SU-DHL-6 (cell line): Measurements from ENCODE around the gene PARN.

Experiments used
- EZH2phosphoT487 ChIP-seq: fragments of 200-600 bp; sonication (generic), shearing (Covaris generic); conservative IDR thresholded peaks from 2 replicates; pipeline ENCODE4 v1.6.1; 2018; ENCODE audit warnings: mild to moderate bottlenecking, antibody characterized with exemption, low read length, moderate library complexity, mixed read lengths
- TF ChIP-seq, protein P1 (sequence below): fragments of 200-600 bp; sonication (generic); IDR thresholded peaks from one replicate; pipeline ENCODE4 v1.5.1; 2017; ENCODE audit warnings: antibody characterized with exemption, mild to moderate bottlenecking, low read length, moderate library complexity; ENCODE audit not compliant: insufficient read depth, poor library complexity, severe bottlenecking

DNA sequence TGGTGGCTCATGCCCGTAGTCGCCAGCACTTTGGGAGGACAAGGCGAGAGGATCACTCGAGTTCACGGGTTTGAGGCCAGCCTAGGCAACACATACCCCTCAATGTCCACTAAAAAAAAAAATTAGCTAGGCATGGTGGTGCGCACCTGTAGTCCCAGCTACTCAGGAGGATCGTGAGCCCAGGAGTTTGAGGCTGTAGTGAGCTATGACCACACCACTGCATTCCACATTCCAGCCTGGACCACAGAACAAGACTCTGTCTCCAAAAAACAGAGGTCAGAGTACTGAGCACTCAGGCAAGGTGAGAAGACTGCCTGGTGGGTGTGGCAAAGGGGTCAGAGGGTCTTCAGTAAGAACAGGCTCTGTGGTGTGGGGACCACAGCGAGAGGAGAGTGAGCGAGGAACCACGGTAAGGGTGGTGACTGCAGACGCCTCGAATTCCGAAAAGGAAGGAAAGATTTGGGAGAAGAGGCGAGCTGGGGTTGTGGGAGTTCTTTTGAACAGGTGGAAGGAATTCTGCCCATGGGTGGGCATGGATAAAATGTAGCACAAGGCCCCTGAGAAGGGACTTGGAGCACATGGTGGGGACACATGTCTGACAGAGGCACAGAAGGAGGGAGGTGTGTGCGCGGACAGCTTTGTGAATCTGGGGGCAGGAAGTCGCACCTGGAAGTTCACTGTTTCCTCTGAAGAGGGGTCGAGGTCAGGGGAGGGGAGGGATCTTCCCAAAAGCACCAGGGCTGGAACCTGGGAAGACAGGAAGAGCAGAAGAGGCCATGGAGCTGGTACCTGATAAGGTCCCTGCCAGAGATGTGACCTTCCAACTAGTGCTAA is 134.6 kb downstream of the PARN start:
- TF ChIP-seq, protein P1, sequence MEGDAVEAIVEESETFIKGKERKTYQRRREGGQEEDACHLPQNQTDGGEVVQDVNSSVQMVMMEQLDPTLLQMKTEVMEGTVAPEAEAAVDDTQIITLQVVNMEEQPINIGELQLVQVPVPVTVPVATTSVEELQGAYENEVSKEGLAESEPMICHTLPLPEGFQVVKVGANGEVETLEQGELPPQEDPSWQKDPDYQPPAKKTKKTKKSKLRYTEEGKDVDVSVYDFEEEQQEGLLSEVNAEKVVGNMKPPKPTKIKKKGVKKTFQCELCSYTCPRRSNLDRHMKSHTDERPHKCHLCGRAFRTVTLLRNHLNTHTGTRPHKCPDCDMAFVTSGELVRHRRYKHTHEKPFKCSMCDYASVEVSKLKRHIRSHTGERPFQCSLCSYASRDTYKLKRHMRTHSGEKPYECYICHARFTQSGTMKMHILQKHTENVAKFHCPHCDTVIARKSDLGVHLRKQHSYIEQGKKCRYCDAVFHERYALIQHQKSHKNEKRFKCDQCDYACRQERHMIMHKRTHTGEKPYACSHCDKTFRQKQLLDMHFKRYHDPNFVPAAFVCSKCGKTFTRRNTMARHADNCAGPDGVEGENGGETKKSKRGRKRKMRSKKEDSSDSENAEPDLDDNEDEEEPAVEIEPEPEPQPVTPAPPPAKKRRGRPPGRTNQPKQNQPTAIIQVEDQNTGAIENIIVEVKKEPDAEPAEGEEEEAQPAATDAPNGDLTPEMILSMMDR = no peak
- TF ChIP-seq EZH2phosphoT487 = no peak
